Measurements from ENCODE around the gene KISS1. TPM values are rescaled to one million over a fixed set of nuclear protein-coding genes. Genes with fewer than 3 reads are reported as not detected.

The KISS1 gene
- polyA plus RNA-seq, 1 donor (not counting 4 experiments of a cell fraction or from before 2014, with no cell fraction given): not detected

DNA sequence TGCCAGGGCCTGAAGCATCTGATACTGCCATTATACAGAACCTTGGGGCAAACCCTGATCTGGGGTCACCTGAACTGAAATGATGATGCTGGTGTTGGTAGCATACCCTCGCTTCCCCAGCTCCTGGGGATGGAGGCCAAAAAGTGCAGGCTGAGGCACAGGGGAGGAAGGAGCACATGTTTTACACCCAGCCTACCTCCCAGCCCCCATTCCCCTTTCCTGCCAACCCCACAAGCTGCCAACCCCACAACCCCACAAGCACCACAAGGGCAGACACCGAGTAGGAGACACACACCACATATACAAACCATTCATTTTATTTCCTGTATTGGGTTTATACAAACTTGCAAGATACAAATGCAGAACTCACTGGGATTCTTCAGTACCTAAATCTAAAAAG, 22.3 kb upstream of the KISS1 start:
- FAIRE-seq: no peak
- DNase-seq (ENCODE audit: low read depth, low spot score): no peak
- dilution Hi-C loops (cut with MboI; ENCODE audit: extremely low pct_ligation_motif_present, low sequenced_read_pairs): no loop called here
- H3K79me2 ChIP-seq (ENCODE audit: control insufficient read depth, insufficient read depth, low read length): no peaks in the 10 kb centered on the region
- TF ChIP-seq, protein P1, sequence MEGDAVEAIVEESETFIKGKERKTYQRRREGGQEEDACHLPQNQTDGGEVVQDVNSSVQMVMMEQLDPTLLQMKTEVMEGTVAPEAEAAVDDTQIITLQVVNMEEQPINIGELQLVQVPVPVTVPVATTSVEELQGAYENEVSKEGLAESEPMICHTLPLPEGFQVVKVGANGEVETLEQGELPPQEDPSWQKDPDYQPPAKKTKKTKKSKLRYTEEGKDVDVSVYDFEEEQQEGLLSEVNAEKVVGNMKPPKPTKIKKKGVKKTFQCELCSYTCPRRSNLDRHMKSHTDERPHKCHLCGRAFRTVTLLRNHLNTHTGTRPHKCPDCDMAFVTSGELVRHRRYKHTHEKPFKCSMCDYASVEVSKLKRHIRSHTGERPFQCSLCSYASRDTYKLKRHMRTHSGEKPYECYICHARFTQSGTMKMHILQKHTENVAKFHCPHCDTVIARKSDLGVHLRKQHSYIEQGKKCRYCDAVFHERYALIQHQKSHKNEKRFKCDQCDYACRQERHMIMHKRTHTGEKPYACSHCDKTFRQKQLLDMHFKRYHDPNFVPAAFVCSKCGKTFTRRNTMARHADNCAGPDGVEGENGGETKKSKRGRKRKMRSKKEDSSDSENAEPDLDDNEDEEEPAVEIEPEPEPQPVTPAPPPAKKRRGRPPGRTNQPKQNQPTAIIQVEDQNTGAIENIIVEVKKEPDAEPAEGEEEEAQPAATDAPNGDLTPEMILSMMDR (optimal IDR thresholded peaks at IDR 0.05 in 1 of 3, IDR thresholded peaks at IDR 0.05 in 1 of 3, conservative IDR thresholded peaks at IDR 0.05 in 1 of 3; ENCODE audit: extremely low read depth in 1 of 3, insufficient read depth in 2 of 3, low read length in 3 of 3): no peak
- no peak for TF ChIP-seq EZH2 (IDR thresholded peaks at IDR 0.05; ENCODE audit: low read length)
- no peaks in the 10 kb centered on the region for H3K9me1 ChIP-seq (ENCODE audit: control insufficient read depth, extremely low read depth, insufficient read depth, low read length)
- no peaks in the 10 kb centered on the region for H3K9me3 ChIP-seq (ENCODE audit: control insufficient read depth, low read depth, low read length)
- H3K4me1 ChIP-seq (ENCODE audit: control insufficient read depth, extremely low read depth, insufficient read depth, low read length): peaks cover 10% of the 10 kb centered on the region
- H2AFZ ChIP-seq (ENCODE audit: control insufficient read depth, low read length): no peak overlapping the region
- no peak overlapping the region for H3K4me2 ChIP-seq (ENCODE audit: control insufficient read depth, extremely low read depth, insufficient read depth, low read depth, low read length)
- H3K27ac ChIP-seq (ENCODE audit: control insufficient read depth, insufficient read depth, low read length): no peak overlapping the region
- H3K4me3 ChIP-seq (ENCODE audit: control insufficient read depth in 2 of 3, extremely low read depth in 1 of 3, insufficient read depth in 2 of 3, low read depth in 1 of 3, low read length in 3 of 3): no peak overlapping the region
- H3K36me3 ChIP-seq (ENCODE audit: control insufficient read depth in 2 of 2, extremely low read depth in 1 of 2, insufficient read depth in 2 of 2, low read length in 2 of 2): peaks cover 0 to 3% of the 10 kb centered on the region in 2 experiments
- no peak overlapping the region for H3K9ac ChIP-seq (ENCODE audit: control insufficient read depth, extremely low read depth, insufficient read depth, low read length)
- no peaks in the 10 kb centered on the region for H4K20me1 ChIP-seq (ENCODE audit: control insufficient read depth, extremely low read depth, insufficient read depth, low read length)
- no peaks in the 10 kb centered on the region for H3K27me3 ChIP-seq (ENCODE audit: control insufficient read depth, extremely low read depth, insufficient read depth, low read length)

DNA sequence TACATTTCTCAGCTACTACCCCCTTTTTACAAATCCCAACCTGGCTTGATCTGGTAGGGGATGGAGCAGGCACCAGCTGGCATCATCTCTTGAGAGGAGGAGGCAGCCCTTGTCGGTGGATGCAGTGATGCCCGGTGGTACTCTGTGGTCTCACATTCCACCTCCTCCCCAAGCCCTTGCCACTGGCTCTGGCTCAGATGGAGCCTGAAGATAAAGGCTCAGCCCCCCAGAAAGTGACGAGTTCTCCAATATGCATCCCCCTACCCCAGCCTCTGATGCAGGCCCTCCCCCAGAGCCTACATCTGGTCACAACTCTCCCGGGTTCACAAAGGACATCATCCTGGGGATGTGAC, 21.3 kb upstream of the KISS1 start:
- Histone ChIP-seq H3K4me1 (ENCODE audit: control insufficient read depth, extremely low read depth, insufficient read depth, low read length) (peaks cover 10% of the 10 kb centered on the region), H3K9ac (ENCODE audit: control insufficient read depth, extremely low read depth, insufficient read depth, low read length) (no peak overlapping the region), H3K9me1 (ENCODE audit: control insufficient read depth, extremely low read depth, insufficient read depth, low read length) (no peaks in the 10 kb centered on the region), H3K27me3 (ENCODE audit: control insufficient read depth, extremely low read depth, insufficient read depth, low read length) (no peaks in the 10 kb centered on the region), H3K9me3 (ENCODE audit: control insufficient read depth, low read depth, low read length) (no peaks in the 10 kb centered on the region), H4K20me1 (ENCODE audit: control insufficient read depth, extremely low read depth, insufficient read depth, low read length) (no peaks in the 10 kb centered on the region), H3K36me3 (ENCODE audit: control insufficient read depth in 2 of 2, extremely low read depth in 1 of 2, insufficient read depth in 2 of 2, low read length in 2 of 2) (peaks cover 0 to 3% of the 10 kb centered on the region in 2 experiments), H3K4me2 (ENCODE audit: control insufficient read depth, extremely low read depth, insufficient read depth, low read depth, low read length) (no peak overlapping the region), H3K27ac (ENCODE audit: control insufficient read depth, insufficient read depth, low read length) (no peak overlapping the region), H3K4me3 (ENCODE audit: control insufficient read depth in 2 of 3, extremely low read depth in 1 of 3, insufficient read depth in 2 of 3, low read depth in 1 of 3, low read length in 3 of 3) (no peak overlapping the region), H3K79me2 (ENCODE audit: control insufficient read depth, insufficient read depth, low read length) (no peaks in the 10 kb centered on the region), H2AFZ (ENCODE audit: control insufficient read depth, low read length) (no peak overlapping the region)
- DNase-seq (ENCODE audit: low read depth, low spot score) (no peak), FAIRE-seq (no peak)
- dilution Hi-C loops (cut with MboI; ENCODE audit: extremely low pct_ligation_motif_present, low sequenced_read_pairs): no loop called here
- TF ChIP-seq EZH2 (IDR thresholded peaks at IDR 0.05; ENCODE audit: low read length): no peak
- TF ChIP-seq, protein P1 (optimal IDR thresholded peaks at IDR 0.05 in 1 of 3, IDR thresholded peaks at IDR 0.05 in 1 of 3, conservative IDR thresholded peaks at IDR 0.05 in 1 of 3; ENCODE audit: extremely low read depth in 1 of 3, insufficient read depth in 2 of 3, low read length in 3 of 3): no peak
